ENCODE measurements around the gene MED27. TPM values are rescaled to one million over a fixed set of nuclear protein-coding genes. Genes with fewer than 3 reads are reported as not detected.

MED27 gene
- total and polyA plus RNA-seq, 2 of the 8 experiments (the other 6 are each of a cell fraction or from before 2014, with no cell fraction given): 29.9 to 56.5 TPM

DNA sequence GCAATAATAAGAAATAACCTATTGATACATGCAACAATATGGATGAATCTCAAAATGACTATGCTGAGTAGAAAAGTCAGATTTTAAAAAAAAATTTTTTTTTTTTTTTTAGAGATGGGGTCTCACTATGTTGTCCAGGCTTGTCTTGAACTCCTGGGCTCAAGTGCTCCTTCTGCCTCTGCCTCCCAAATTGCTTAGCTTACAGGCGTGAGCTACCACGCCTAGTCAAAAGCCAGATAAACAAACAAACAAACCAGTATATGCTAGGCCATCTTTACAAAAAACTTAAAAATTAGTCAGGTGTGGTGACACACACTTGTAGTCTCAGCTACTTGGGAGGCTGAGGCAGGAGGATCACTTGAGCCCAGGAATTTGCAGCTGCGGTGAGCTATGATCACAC, 79.0 kb downstream of the MED27 start:
- Histone ChIP-seq H2BK15ac (ENCODE audit: low read length) (no peak overlapping the region), H3K9ac (replicated peaks in 1 of 4; ENCODE audit: extremely low read depth in 1 of 4, low read depth in 3 of 4, low read length in 3 of 4) (no peak overlapping the region), H4K20me1 (replicated peaks in 1 of 2; ENCODE audit: control insufficient read depth in 1 of 2, insufficient read depth in 2 of 2, low read length in 2 of 2) (no peaks in the 10 kb centered on the region), H2BK5ac (ENCODE audit: low read depth, low read length) (no peak overlapping the region), H3K79me2 (ENCODE audit: control insufficient read depth in 1 of 2, insufficient read depth in 2 of 2, low read length in 2 of 2) (peaks cover 0 to 16% of the 10 kb centered on the region in 2 experiments; a peak in 2 of 4 replicates), H3K23me2 (ENCODE audit: low read depth, low read length) (no peaks in the 10 kb centered on the region), H3K4me1 (replicated peaks in 1 of 4; ENCODE audit: control insufficient read depth in 3 of 4, insufficient read depth in 4 of 4, low read length in 3 of 4) (peaks cover 5 to 23% (median 15%) of the 10 kb centered on the region in 4 experiments), H2BK12ac (ENCODE audit: low read depth, low read length) (no peak overlapping the region), H4K8ac (ENCODE audit: extremely low read depth, insufficient read depth, low read length) (no peak overlapping the region), H2AFZ (ENCODE audit: low read length) (no peak overlapping the region), H3K4me3 (ENCODE audit: extremely low read depth in 1 of 4, insufficient read depth in 2 of 4, low read depth in 3 of 4, low read length in 4 of 4) (no peak overlapping the region), H3K27ac (ENCODE audit: low read depth, low read length) (no peak overlapping the region), H4K5ac (ENCODE audit: insufficient read length, low read depth, low read length) (no peak overlapping the region), H3K56ac (replicated peaks; ENCODE audit: insufficient read length, low read depth, low read length) (no peak overlapping the region), H3K4ac (replicated peaks; ENCODE audit: insufficient read length, low read depth, low read length) (no peak overlapping the region), H3K18ac (ENCODE audit: extremely low read depth, low read length) (no peak overlapping the region), H3K27me3 (replicated peaks in 1 of 4; ENCODE audit: control insufficient read depth in 3 of 4, extremely low read depth in 1 of 4, insufficient read depth in 3 of 4, low read length in 3 of 4) (no peaks in the 10 kb centered on the region), H2BK20ac (ENCODE audit: low read length) (no peak overlapping the region), H3K23ac (ENCODE audit: insufficient read length) (no peak overlapping the region), H3K9me3 (ENCODE audit: insufficient read depth in 2 of 2, low read depth in 1 of 2, low read length in 1 of 2) (no peaks in the 10 kb centered on the region), H3K36me3 (ENCODE audit: control insufficient read depth in 2 of 4, insufficient read depth in 4 of 4, low read length in 3 of 4) (no peaks in the 10 kb centered on the region; a peak in 1 of 8 replicates), H3K4me2 (ENCODE audit: insufficient read depth in 1 of 2, low read depth in 2 of 2, low read length in 2 of 2) (no peak overlapping the region), H4K91ac (replicated peaks; ENCODE audit: insufficient read length, low read length) (no peak overlapping the region), H2BK120ac (replicated peaks; ENCODE audit: low read depth, low read length) (no peak overlapping the region), H3K79me1 (ENCODE audit: low read depth, low read length) (peaks cover 3% of the 10 kb centered on the region; the same call in 1 of the 2 replicates), H2AK5ac (ENCODE audit: low read depth, low read length) (no peak overlapping the region), H3K14ac (ENCODE audit: insufficient read length) (no peak overlapping the region)
- TF ChIP-seq SP1 (IDR thresholded peaks at IDR 0.05; ENCODE audit: low read depth, low read length): no peak
- TF ChIP-seq CTBP2 (IDR thresholded peaks at IDR 0.05; ENCODE audit: borderline replicate concordance, insufficient read depth, insufficient read length, low read length): no peak
- no peak for TF ChIP-seq SUZ12 (IDR thresholded peaks at IDR 0.05; ENCODE audit: low read length)
- TF ChIP-seq GABPA (IDR thresholded peaks at IDR 0.05; ENCODE audit: borderline replicate concordance, insufficient read depth, low read length): no peak
- TF ChIP-seq TAF7 (optimal IDR thresholded peaks at IDR 0.05; ENCODE audit: borderline replicate concordance, low read depth, low read length): no peak
- no peak for TF ChIP-seq NRF1 (IDR thresholded peaks at IDR 0.05; ENCODE audit: low read depth, low read length)
- TF ChIP-seq, protein P1, sequence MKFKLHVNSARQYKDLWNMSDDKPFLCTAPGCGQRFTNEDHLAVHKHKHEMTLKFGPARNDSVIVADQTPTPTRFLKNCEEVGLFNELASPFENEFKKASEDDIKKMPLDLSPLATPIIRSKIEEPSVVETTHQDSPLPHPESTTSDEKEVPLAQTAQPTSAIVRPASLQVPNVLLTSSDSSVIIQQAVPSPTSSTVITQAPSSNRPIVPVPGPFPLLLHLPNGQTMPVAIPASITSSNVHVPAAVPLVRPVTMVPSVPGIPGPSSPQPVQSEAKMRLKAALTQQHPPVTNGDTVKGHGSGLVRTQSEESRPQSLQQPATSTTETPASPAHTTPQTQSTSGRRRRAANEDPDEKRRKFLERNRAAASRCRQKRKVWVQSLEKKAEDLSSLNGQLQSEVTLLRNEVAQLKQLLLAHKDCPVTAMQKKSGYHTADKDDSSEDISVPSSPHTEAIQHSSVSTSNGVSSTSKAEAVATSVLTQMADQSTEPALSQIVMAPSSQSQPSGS (IDR thresholded peaks at IDR 0.05; ENCODE audit: low read length): no peak
- TF ChIP-seq SAP30 (IDR thresholded peaks at IDR 0.05; ENCODE audit: insufficient read depth, insufficient replicate concordance, low read length): no peak
- TF ChIP-seq CEBPB (IDR thresholded peaks at IDR 0.05; ENCODE audit: low read depth, low read length): no peak
- TF ChIP-seq RXRA (IDR thresholded peaks at IDR 0.05; ENCODE audit: insufficient read depth, low read depth, low read length): no peak
- ChIA-PET CTCF (ENCODE audit: partially characterized antibody) (interaction anchor here (0.6 to 2.2 kb wide), 4 partner anchors 10 to 75 kb away, joined by 3 to 7 read pairs (median 4); no protein-coding TSS in a partner anchor), POLR2A (ENCODE audit: partially characterized antibody) (interaction anchor here (0.7 kb wide), 1 partner anchor 71 kb away, joined by 3 read pairs; no protein-coding TSS in a partner anchor)
- no peak for DNase-seq (ENCODE audit: low read depth in 1 of 2, low spot score in 2 of 2)
- no peak for FAIRE-seq
- WGBS, 2 experiments (ENCODE audit: extremely low coverage in 1 of 2, insufficient coverage in 1 of 2, insufficient read length in 1 of 2, insufficient replicate concordance in 2 of 2, low coverage in 1 of 2, low lambda C conversion rate in 2 of 2, missing lambda C conversion rate in 1 of 2): 92% methylated on average over 3 of the region's 3 CpGs; no CpG with 5 or more reads in 1 of the 2 experiments
